HG03432 (cell line): ENCODE data around the gene AMPD1.
A peak's percentile ranks its signal among the peaks of the same experiment; 100 is the strongest.

Source experiments
- ATAC-seq: cut with Tn5 transposase; IDR thresholded peaks from one replicate; pipeline ENCODE4 v1.9.1; 2021; ENCODE audit warnings: mild to moderate bottlenecking, moderate library complexity; ENCODE audit not compliant: unreplicated experiment

Gene AMPD1

DNA sequence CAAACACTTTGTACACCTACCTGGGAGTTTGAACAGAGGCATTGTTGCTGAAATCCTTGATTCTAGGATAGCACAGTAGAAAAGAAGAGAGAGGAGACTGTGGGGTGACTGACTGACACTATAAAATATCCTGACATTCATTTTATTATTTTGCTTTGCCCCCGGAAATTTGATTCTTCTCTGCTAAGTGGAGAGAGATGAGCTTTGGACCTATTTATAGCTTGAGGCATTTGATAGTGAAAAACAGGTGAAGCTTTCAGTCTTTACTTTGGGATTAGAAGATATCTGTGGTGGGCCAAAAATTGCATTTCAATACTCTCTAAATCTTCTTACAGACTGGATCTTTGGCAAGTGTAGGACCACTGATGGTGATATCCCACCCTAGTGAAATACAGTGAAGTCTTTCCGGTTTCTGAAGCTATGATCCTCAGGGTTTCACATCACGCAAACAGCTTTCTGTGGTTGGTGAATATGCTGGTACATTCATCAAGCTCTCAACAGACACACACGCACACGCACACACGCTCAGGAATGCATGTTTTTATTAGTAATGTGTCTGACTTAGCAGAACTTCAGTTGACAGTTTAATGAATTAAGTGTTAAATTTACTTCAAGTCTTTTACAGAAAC lies at the start of gene AMPD1:
Gene AMPD1 (minus strand): TSS at position 117 of the 629 bp plus-strand sequence. CDS start 75 bp downstream, at position 42.
- ATAC-seq, result no peak

DNA sequence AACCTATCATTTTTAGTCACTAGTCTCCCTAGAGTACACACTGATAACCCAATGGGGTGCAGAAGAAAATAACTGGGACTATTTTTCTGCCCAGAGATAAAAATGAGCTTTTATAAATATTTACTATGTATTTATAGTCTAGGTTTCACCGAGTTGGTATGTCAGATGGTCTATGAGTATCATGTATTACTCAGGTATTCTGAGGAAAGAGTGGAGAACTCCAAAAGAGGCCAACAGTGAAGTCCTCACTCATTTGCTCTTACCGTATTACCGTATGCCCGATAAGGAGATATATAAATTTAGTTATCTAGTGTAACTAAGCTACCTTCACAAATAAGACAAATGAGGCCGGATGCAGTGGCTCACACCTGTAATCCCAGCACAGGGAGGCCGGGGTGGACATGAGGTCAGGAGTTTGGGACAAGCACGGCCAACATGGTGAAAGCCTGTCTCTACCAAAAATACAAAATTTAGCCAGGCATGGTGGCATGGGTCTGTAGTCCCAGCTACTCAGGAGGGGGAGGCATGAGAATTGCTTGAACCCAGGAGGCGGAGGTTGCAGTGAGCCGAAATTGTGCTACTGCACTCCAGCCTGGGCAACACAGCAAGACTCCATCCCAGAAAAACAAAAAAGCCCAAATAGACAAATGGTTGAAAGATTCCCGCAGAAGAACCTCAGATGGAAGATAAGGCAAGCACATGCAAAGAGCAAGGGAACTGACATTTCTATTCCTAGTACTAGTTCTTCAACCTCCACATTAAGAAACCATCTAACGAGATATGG lies 46.8 kb upstream of the AMPD1 start:
- ATAC-seq, result no peak

DNA sequence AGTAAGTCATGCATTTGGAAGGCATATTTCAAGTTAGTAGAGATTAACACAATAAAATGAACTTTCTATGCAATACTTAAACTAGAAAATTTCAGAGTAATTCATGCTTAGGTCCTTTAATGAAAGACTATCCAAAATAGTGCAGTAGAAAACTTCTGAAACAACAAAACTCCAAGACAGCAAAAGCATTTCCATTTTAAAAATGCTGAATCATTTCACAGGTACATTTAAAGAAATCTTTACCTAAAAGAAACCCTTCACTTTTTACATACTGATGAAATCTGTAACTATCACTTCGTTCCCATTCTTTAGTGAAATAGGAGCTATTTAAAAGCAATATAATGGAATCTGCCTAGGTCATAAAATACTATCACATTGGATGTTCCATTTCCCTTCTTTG lies 45.0 kb upstream of the AMPD1 start:
- no peak for ATAC-seq

- no peak for ATAC-seq
Observed at GRCh38 chr1:114737314-114737849, 42.0 kb upstream of the AMPD1 start.

- ATAC-seq, result no peak
Observed at GRCh38 chr1:114735479-114735878, 40.1 kb upstream of the AMPD1 start.

- no peak for ATAC-seq
Observed at GRCh38 chr1:114729782-114730181, 34.4 kb upstream of the AMPD1 start.

GRCh38 chr1:114728553-114728952 lies 33.2 kb upstream of the AMPD1 start:
- no peak for ATAC-seq

DNA sequence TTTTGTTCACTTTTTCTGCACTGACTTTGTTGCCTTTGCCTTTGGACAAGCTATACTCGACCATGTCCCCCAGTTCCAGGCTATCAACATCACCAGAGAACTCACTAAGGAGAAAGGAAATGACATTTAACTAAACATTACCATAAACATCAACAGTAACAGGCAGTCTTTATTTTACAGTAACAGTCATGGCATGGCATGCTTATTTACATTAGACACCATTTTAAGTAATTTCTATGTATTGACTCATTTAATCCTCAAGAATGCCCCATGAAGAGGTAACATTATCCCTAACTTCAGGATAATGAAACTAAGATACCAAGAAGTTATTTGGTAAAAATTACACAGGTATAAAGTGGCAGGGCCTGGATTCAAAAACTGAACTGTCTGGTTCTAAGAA lies 29.9 kb upstream of the AMPD1 start:
- no peak for ATAC-seq

DNA sequence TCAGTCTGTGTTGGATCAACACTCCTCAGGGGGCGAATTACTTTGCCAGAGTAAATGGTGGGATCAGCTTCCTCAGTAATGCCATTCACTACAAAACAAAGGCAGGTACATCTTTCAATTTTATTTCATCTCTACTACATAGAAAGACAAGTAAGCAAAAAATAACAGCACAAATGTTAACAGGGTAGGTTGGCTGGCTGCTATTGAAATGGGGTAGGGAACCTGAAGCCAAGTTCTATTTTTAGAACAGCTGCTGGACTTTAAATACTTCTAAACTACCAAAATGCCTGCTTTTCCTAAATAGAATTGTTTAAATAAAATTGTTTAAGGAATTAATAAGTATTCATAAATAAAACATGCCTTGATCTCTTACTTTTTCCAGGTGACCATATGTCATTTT lies 28.6 kb upstream of the AMPD1 start:
- ATAC-seq, result no peak

- no peak for ATAC-seq
Observed at GRCh38 chr1:114723457-114723856, 28.1 kb upstream of the AMPD1 start.

GRCh38 chr1:114720492-114720891 lies 25.1 kb upstream of the AMPD1 start:
- no peak for ATAC-seq

GRCh38 chr1:114719424-114719787 lies 24.1 kb upstream of the AMPD1 start:
- ATAC-seq, result no peak

- no peak for ATAC-seq
Observed at GRCh38 chr1:114718661-114719423, 23.5 kb upstream of the AMPD1 start.

- peak; percentile 95 for ATAC-seq
Observed at GRCh38 chr1:114716304-114717170, 21.2 kb upstream of the AMPD1 start, which contains the start of gene NRAS. Gene NRAS (minus strand): TSS chr1:114716771. CDS start chr1:114716160, 611 bp downstream.

GRCh38 chr1:114715952-114716303 lies 20.6 kb upstream of the AMPD1 start:
- ATAC-seq, result peak; percentile 1

DNA sequence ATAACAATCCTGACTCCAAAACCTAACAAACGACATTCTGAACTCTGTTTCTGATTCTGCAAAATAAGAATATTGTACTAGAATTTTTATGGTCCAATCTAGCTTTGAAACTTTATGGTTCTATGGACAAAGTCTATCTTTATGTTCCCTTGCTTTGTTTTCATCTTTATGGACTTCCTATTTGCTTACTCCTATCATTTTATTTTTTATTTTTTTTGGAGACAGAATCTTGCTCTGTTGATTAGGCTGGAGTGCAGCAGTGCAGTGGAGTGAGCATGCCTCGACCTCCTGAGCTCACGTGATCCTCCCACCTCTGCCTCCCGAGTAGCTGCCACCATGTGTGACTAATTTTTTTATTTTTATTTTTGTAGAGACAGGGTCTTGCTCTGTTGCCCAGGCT lies 17.6 kb upstream of the AMPD1 start:
- no peak for ATAC-seq

DNA sequence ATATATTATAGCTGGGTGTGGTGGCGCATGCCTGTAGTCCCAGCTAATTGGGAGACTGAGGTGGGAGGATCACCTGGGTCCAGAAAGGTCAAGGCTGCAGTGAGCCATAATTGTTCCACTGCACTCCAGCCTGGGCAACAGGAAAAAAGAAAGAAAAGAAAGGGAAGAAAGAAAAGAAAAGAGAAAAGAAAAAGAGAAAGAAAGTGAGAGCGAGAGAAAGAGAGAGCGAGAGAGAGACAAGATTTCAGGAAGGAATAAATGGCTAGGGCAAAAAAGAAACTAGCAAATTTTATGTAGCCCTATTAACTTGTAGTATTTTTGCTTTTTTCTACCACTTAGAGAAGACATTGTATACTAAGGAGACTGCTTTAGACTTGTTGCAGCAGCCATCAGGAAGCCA lies 15.0 kb upstream of the AMPD1 start:
- ATAC-seq, result no peak

- ATAC-seq, result no peak
Observed at GRCh38 chr1:114707604-114708003, 12.3 kb upstream of the AMPD1 start.

DNA sequence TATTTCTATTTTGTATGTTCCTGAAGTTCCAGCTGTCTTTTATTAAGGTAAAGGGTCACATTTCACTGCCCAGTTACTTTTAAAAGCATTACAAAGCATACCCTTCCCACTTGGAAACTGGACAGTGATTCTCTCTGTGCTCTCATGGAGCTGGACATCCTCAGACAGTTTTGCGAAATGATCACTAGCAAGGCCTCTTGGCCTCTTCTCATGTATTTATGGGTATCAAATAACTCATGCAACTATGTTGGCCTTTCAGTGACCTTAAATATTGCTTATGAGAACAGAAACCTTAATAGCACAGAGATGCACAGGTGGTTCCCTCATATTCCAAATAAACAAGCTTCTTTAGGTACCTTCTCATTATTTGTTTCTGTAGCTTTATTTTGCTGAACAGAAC lies 7.9 kb upstream of the AMPD1 start:
- ATAC-seq, result peak; percentile 67

DNA sequence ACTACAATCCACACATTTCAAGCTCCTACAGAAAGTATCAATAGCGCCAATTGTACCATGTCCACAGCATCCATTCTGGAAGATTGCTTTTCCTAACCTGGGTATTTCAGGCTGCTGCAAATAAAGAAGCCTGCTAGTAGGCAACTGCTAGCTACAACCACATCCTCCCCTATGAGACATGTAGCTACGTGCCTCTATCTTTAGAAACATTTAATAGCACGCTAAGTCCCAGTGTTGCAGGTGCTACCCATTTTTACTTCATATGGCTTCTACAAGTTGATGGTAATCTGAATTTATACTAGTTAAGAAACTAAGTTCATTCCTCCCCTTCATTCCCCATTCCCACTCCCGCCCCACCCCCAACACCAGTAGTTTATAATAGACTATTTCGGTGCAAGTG lies 7.4 kb upstream of the AMPD1 start:
- no peak for ATAC-seq

- no peak for ATAC-seq
Observed at GRCh38 chr1:114701931-114702330, 6.6 kb upstream of the AMPD1 start.
